ENCODE results near the gene POLR1F. TPM values are rescaled to one million over a fixed set of nuclear protein-coding genes. Genes with fewer than 3 reads are reported as not detected.

POLR1F gene
- total RNA-seq, 1 experiment from 2014 or later = 21.6 TPM

- no peak for TF ChIP-seq CTCF (IDR thresholded peaks at IDR 0.05; ENCODE audit: insufficient read depth in 1 of 2, low read depth in 1 of 2, low read length in 1 of 2, severe bottlenecking in 1 of 2, unreplicated experiment in 1 of 2)
- no peaks in the 10 kb centered on the region for H3K4me1 Mint-ChIP-seq (ENCODE audit: low read depth, unreplicated experiment)
Measured at GRCh38 chr7:19681596-19681995, 27.2 kb downstream of the POLR1F start.

GRCh38 chr7:19677180-19677579 lies 31.7 kb downstream of the POLR1F start:
- Mint-ChIP-seq H3K4me1 (ENCODE audit: low read depth, unreplicated experiment) (no peaks in the 10 kb centered on the region), H3K27me3 (ENCODE audit: insufficient read depth, unreplicated experiment) (peaks cover 11% of the 10 kb centered on the region), H3K4me3 (ENCODE audit: unreplicated experiment) (no peak overlapping the region), H3K36me3 (ENCODE audit: insufficient read depth, unreplicated experiment) (no peaks in the 10 kb centered on the region), H3K27ac (ENCODE audit: unreplicated experiment) (no peak overlapping the region), H3K9me3 (ENCODE audit: unreplicated experiment) (peaks cover 3% of the 10 kb centered on the region)
- TF ChIP-seq CTCF (IDR thresholded peaks at IDR 0.05; ENCODE audit: insufficient read depth in 1 of 2, low read depth in 1 of 2, low read length in 1 of 2, severe bottlenecking in 1 of 2, unreplicated experiment in 1 of 2) = no peak
- CTCF ChIA-PET = no interaction called here
- Histone ChIP-seq H3K27me3 (replicated peaks; ENCODE audit: control insufficient read depth, insufficient read depth, low read length) (no peaks in the 10 kb centered on the region), H3K4me1 (no peaks in the 10 kb centered on the region), H3K4me3 (ENCODE audit: low read depth, low read length) (no peak overlapping the region), H3K9me3 (no peaks in the 10 kb centered on the region), H3K36me3 (ENCODE audit: control insufficient read depth, insufficient read depth, low read length) (no peaks in the 10 kb centered on the region)
- no peak for DNase-seq
- intact Hi-C loops (cut with micrococcal nuclease; ENCODE audit: unreplicated experiment) = no loop called here
- BruUV-seq (replicated peaks) = no TSS peak
- POLR2A ChIA-PET = no interaction called here

More at GRCh38 chr7:19681596-19681995, 27.2 kb downstream of the POLR1F start:
- intact Hi-C loops (cut with micrococcal nuclease; ENCODE audit: unreplicated experiment) = no loop called here
- peaks cover 9% of the 10 kb centered on the region for H3K9me3 Mint-ChIP-seq (ENCODE audit: unreplicated experiment)
- no peak overlapping the region for H3K4me3 Mint-ChIP-seq (ENCODE audit: unreplicated experiment)
- peaks cover 5% of the 10 kb centered on the region for H3K27me3 Mint-ChIP-seq (ENCODE audit: insufficient read depth, unreplicated experiment)
- BruUV-seq (replicated peaks) = no TSS peak
- POLR2A ChIA-PET = no interaction called here
- H3K36me3 ChIP-seq (ENCODE audit: control insufficient read depth, insufficient read depth, low read length) = no peaks in the 10 kb centered on the region
- H3K27ac Mint-ChIP-seq (ENCODE audit: unreplicated experiment) = no peak overlapping the region
- no peaks in the 10 kb centered on the region for H3K27me3 ChIP-seq (replicated peaks; ENCODE audit: control insufficient read depth, insufficient read depth, low read length)
- no peaks in the 10 kb centered on the region for H3K4me1 ChIP-seq
- no peaks in the 10 kb centered on the region for H3K36me3 Mint-ChIP-seq (ENCODE audit: insufficient read depth, unreplicated experiment)
- DNase-seq = no peak
- CTCF ChIA-PET = no interaction called here
- H3K4me3 ChIP-seq (ENCODE audit: low read depth, low read length) = no peak overlapping the region
- no peaks in the 10 kb centered on the region for H3K9me3 ChIP-seq

GRCh38 chr7:19675816-19676215 lies 33.0 kb downstream of the POLR1F start:
- no peak overlapping the region for H3K4me3 Mint-ChIP-seq (ENCODE audit: unreplicated experiment)
- BruUV-seq (replicated peaks) = no TSS peak
- ChIA-PET POLR2A (no interaction called here), CTCF (no interaction called here)
- Histone ChIP-seq H3K27me3 (replicated peaks; ENCODE audit: control insufficient read depth, insufficient read depth, low read length) (no peaks in the 10 kb centered on the region), H3K4me3 (ENCODE audit: low read depth, low read length) (no peak overlapping the region), H3K9me3 (no peaks in the 10 kb centered on the region), H3K36me3 (ENCODE audit: control insufficient read depth, insufficient read depth, low read length) (no peaks in the 10 kb centered on the region), H3K4me1 (no peaks in the 10 kb centered on the region)
- no peaks in the 10 kb centered on the region for H3K36me3 Mint-ChIP-seq (ENCODE audit: insufficient read depth, unreplicated experiment)
- TF ChIP-seq CTCF (IDR thresholded peaks at IDR 0.05; ENCODE audit: insufficient read depth in 1 of 2, low read depth in 1 of 2, low read length in 1 of 2, severe bottlenecking in 1 of 2, unreplicated experiment in 1 of 2) = no peak
- intact Hi-C loops (cut with micrococcal nuclease; ENCODE audit: unreplicated experiment) = no loop called here
- no peak overlapping the region for H3K27ac Mint-ChIP-seq (ENCODE audit: unreplicated experiment)
- H3K4me1 Mint-ChIP-seq (ENCODE audit: low read depth, unreplicated experiment) = no peaks in the 10 kb centered on the region
- H3K27me3 Mint-ChIP-seq (ENCODE audit: insufficient read depth, unreplicated experiment) = peaks cover 11% of the 10 kb centered on the region
- no peak for DNase-seq
- H3K9me3 Mint-ChIP-seq (ENCODE audit: unreplicated experiment) = no peaks in the 10 kb centered on the region

All from Caco-2 (cell line).